Ovary (tissue), 9 donors: Measurements from ENCODE around the gene NCOA3. TPM values are rescaled to one million over a fixed set of nuclear protein-coding genes. Genes with fewer than 3 reads are reported as not detected.
"Not testable (repeated sequence)": the region's sequence is repeated elsewhere in the genome, so short reads cannot be mapped to it uniquely, and the experiment has no call there.

Experiments used
- DNase-seq, 5 donors: peaks; one replicate each; pipeline ENCODE4 v3.0.0-alpha.2; 2019 to 2020
- H3K27ac ChIP-seq, 2 donors: fragments of 200-600 bp; one replicate each; pipeline versions ENCODE4 v1.5.1 to v1.8.0; 2019 to 2022
- H3K27me3 ChIP-seq: fragments of 200-600 bp; one replicate; pipeline ENCODE4 v1.8.0; 2022
- H3K36me3 ChIP-seq: fragments of 200-600 bp; sonication (generic); one replicate; pipeline ENCODE4 v1.5.1; 2019
- H3K4me1 ChIP-seq: one replicate; pipeline ENCODE4 v1.8.1; 2013; ENCODE audit warnings: mild to moderate bottlenecking, moderate library complexity; ENCODE audit not compliant: insufficient read depth
- H3K4me3 ChIP-seq: fragments of 200-600 bp; sonication (generic); one replicate; pipeline ENCODE4 v1.5.1; 2017
- H3K9me3 ChIP-seq, 2 donors: fragments of 200-600 bp in 1 of 2; sonication (generic) in 1 of 2; one replicate each; pipeline versions ENCODE4 v1.5.1 to v1.8.1; 2013 to 2019; ENCODE audit warnings: mild to moderate bottlenecking in 1 of 2, moderate library complexity in 1 of 2
- CTCF ChIP-seq, 3 donors: fragments of 450-650 bp in 2 of 3; fragments of 200-600 bp in 1 of 3; IDR thresholded peaks; one replicate each; pipeline versions ENCODE4 v1.5.1 to v1.8.0; 2016 to 2022; ENCODE audit warnings: antibody characterized with exemption in 3 of 3, mild to moderate bottlenecking in 1 of 3
- EP300 ChIP-seq: sonication (generic); formaldehyde crosslinking; IDR thresholded peaks from one replicate; pipeline ENCODE4 v1.6.1; 2017; ENCODE audit warnings: antibody characterized with exemption
- POLR2A ChIP-seq: fragments of 450-650 bp; IDR thresholded peaks from one replicate; pipeline ENCODE4 v1.6.1; 2017; ENCODE audit warnings: antibody characterized with exemption, mild to moderate bottlenecking, moderate library complexity
- WGBS, 3 donors: extraction: QIAGEN DNeasy Blood & Tissue Kit in 1 of 3; methylation state at CpG; one replicate each; pipeline versions ENCODE4 v1.1.5 to v1.1.7; 2013 to 2017; 5-methylcytosine and 5-hydroxymethylcytosine counted together
- intact Hi-C, 4 donors: fragments of 100-400 bp; cut with DNase I; formaldehyde crosslinking; loops; one replicate each; pipeline versions ENCODE4 v1.11.0 to v1.15.1; 2022 to 2023
- polyA plus RNA-seq, 2 donors: library from polyadenylated mRNA; stranded (reverse); fragments of 200-250 nt in 1 of 2; fragments of 350-450 nt in 1 of 2; fragmentation: Illumina TruSeq in 1 of 2; extraction: RNeasy Lipid Tissue Mini Kit (QIAGEN cat#74804) in 1 of 2; gene quantifications; one replicate each; pipeline ENCODE4 v1.2.3, GENCODE V29; 2013 to 2014
- total RNA-seq, 7 donors: library from RNA; depleted of rRNA in 2 of 7; stranded (reverse); fragments of >200 nt in 2 of 7; fragmentation: NEBNext Ultra II Directional in 3 of 7; extraction: Animal tissue kit (Norgen Biotek cat#: 25700) in 3 of 7; gene quantifications; one replicate each; pipeline versions ENCODE4 v1.1.0 to v1.2.4, GENCODE V29; 2016 to 2023
- donor health status: DM: no; HTN: no; CAD: no; lungs with moderate emphysema.
- donor health status: DM: no; HTN: no; CAD: no.
- donor health status: Bipolar disorder and iron deficiency.
- donor health status: DM: yes; HTN: yes; CAD: no.
- donor health status: DM: no; HTN: no; CAD: no.
- donor health status: DM: yes; HTN: yes; CAD: no.

Gene NCOA3
- total and polyA plus RNA-seq, 9 donors, result 8.2 to 32.4 (median 25.7) TPM

DNA sequence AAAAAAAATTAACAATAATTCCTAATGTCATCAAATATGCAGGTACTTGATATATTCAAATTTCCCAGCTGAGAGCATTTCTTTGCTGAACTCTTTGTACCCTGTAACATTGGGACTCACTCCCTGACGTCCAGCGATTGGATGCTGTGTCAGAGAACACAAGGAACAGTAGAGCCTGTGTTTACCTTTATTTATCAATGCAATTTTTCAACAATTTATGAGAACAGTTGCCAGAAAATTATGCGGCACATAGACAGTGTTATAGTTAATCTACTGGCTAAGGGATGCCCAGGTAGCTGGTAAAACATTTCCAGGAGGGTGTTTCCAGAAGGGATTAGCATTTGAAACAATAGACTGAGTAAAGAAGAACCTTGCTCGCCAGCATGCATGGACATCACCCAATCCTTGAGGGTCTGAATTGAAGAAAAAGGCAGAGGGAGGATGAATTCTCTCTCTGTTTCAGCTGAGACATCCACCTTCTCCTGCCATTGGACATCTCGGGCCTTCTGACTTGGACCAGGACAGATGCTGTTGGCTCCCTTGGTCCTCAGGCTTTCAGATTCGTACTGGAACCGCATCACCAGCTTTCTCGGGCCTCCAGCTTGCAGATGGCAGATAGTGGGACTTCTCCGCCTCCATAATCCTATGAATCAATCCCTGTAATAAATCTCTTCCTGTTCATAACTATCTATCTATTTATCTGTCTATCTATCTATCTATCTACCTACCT lies 42.2 kb upstream of the NCOA3 start:
- TF ChIP-seq CTCF (IDR thresholded peaks at IDR 0.05) (no peak), EP300 (no peak), POLR2A (no peak)
- 84 to 87% (median 86%) methylated on average over 9 of the region's 9 CpGs for WGBS, 3 donors
- no peak overlapping the region for H3K27ac ChIP-seq
- H3K36me3 ChIP-seq, result no peaks in the 10 kb centered on the region
- no peaks in the 10 kb centered on the region for H3K27me3 ChIP-seq
- H3K4me3 ChIP-seq, result no peak overlapping the region
- intact Hi-C loops, result no loop called here
- H3K9me3 ChIP-seq, result no peaks in the 10 kb centered on the region
- DNase-seq, result no peak
- H3K4me1 ChIP-seq, result no peaks in the 10 kb centered on the region

DNA sequence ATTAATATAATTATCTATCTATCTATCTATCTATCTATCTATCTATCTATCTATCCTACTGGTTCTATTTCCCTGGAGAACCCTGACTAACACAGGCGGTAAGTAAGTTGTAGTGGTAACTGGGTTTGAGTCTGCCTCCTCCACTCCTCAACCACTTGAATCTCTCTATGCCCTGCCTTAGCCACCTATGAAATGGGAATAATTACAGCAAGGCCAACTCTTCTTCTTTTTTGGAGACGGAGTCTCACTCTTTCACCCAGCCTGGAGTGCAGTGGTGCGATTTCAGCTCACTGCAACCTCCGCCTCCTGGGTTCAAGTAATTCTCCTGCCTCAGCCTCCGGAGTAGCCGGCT lies 41.0 kb upstream of the NCOA3 start:
- H3K9me3 ChIP-seq, H3K27ac ChIP-seq, H3K27me3 ChIP-seq, DNase-seq, intact Hi-C loops, H3K4me1 ChIP-seq, H3K36me3 ChIP-seq, H3K4me3 ChIP-seq: not testable (repeated sequence)
- whole genome bisulfite sequencing, 3 donors, result 94 to 98% (median 98%) methylated on average over 6 of the region's 6 CpGs

DNA sequence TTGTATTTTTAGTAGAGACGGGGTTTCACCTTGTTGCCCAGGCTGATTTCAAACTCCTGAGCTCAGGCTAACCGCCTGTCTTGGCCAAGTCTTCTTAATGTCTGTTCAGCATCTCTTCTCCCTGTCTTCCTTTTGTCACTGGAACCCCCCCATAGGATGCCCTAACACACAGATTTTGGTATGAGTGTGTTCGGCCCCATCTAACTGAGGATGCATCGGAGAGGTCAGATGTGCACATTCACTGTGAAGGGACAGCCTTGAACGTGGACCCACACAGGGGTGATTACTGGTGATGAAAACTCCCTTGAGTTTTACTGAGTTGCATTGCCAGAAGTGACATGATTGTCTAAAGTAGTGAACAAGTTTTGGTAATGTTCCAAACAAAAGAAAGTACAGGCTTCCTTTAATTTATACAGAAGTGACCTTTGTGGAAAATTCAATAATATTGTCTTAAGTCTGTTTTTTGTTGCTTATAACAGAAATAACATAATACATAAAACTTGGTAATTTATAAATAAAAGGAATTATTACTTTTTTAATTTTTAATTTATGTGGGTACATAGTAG lies 40.5 kb upstream of the NCOA3 start:
- 63 to 74% (median 68%) methylated on average over 5 of the region's 5 CpGs for WGBS, 3 donors
- no peaks in the 10 kb centered on the region for H3K36me3 ChIP-seq
- DNase-seq, result no peak
- no peaks in the 10 kb centered on the region for H3K9me3 ChIP-seq
- no peaks in the 10 kb centered on the region for H3K27me3 ChIP-seq
- intact Hi-C loops, result no loop called here
- H3K4me1 ChIP-seq, result no peaks in the 10 kb centered on the region
- H3K4me3 ChIP-seq, result no peak overlapping the region
- H3K27ac ChIP-seq, result no peak overlapping the region
- TF ChIP-seq CTCF (IDR thresholded peaks at IDR 0.05) (no peak), EP300 (no peak), POLR2A (no peak)

GRCh38 chr20:47461906-47462305 lies 39.8 kb upstream of the NCOA3 start:
- H3K27me3 ChIP-seq, H3K9me3 ChIP-seq, H3K36me3 ChIP-seq, H3K27ac ChIP-seq, intact Hi-C loops, H3K4me1 ChIP-seq, DNase-seq, H3K4me3 ChIP-seq: not testable (repeated sequence)
- WGBS, 3 donors, result 95 to 98% (median 96%) methylated on average over 5 of the region's 5 CpGs

- Histone ChIP-seq H3K4me3 (no peak overlapping the region), H3K27ac (no peak overlapping the region), H3K27me3 (no peaks in the 10 kb centered on the region), H3K4me1 (no peaks in the 10 kb centered on the region), H3K36me3 (no peaks in the 10 kb centered on the region), H3K9me3 (no peaks in the 10 kb centered on the region)
- TF ChIP-seq POLR2A (no peak), CTCF (IDR thresholded peaks at IDR 0.05) (peak in 1 of 3 donors; percentile 26), EP300 (peak; percentile 32)
- intact Hi-C loops, result no loop called here
- DNase-seq, result peak in 2 of 5 donors; percentile 18 to 36
- WGBS, 3 donors, result 47 to 60% (median 55%) methylated on average over 11 of the region's 11 CpGs
These were observed 37.1 kb upstream of the NCOA3 start for GRCh38 chr20:47464380-47465101.
